Measurements from ENCODE around the gene MEOX1. TPM values are rescaled to one million over a fixed set of nuclear protein-coding genes. Genes with fewer than 3 reads are reported as not detected.

MEOX1 gene
- total RNA-seq, 1 donor from 2014 or later, result 0.47 TPM

GRCh38 chr17:43658900-43659299 lies 2.8 kb downstream of the MEOX1 start:
- intact Hi-C loops (cut with micrococcal nuclease), result no loop called here

- intact Hi-C loops (cut with micrococcal nuclease), result no loop called here
Measured at GRCh38 chr17:43655693-43656255, 5.9 kb downstream of the MEOX1 start.

- intact Hi-C loops (cut with micrococcal nuclease), result no loop called here
Measured at GRCh38 chr17:43652124-43652480, 9.6 kb downstream of the MEOX1 start.

GRCh38 chr17:43650471-43650870 lies 11.3 kb downstream of the MEOX1 start:
- intact Hi-C loops (cut with micrococcal nuclease), result no loop called here

GRCh38 chr17:43648916-43649315 lies 12.8 kb downstream of the MEOX1 start:
- intact Hi-C loops (cut with micrococcal nuclease), result no loop called here

- intact Hi-C loops (cut with micrococcal nuclease), result no loop called here
Measured at GRCh38 chr17:43645765-43646481, 15.8 kb downstream of the MEOX1 start.

- intact Hi-C loops (cut with micrococcal nuclease), result no loop called here
Measured at GRCh38 chr17:43645450-43645764, 16.3 kb downstream of the MEOX1 start.

- intact Hi-C loops (cut with micrococcal nuclease), result no loop called here
Measured at GRCh38 chr17:43644081-43644480, 17.6 kb downstream of the MEOX1 start.

GRCh38 chr17:43641416-43641815 lies 20.3 kb downstream of the MEOX1 start:
- intact Hi-C loops (cut with micrococcal nuclease), result no loop called here

GRCh38 chr17:43640491-43641252 lies 21.1 kb downstream of the MEOX1 start:
- intact Hi-C loops (cut with micrococcal nuclease), result no loop called here

- intact Hi-C loops (cut with micrococcal nuclease), result no loop called here
Measured at GRCh38 chr17:43637563-43638323, 24.0 kb downstream of the MEOX1 start.

GRCh38 chr17:43636426-43636825 lies 25.3 kb downstream of the MEOX1 start:
- intact Hi-C loops (cut with micrococcal nuclease), result no loop called here

- intact Hi-C loops (cut with micrococcal nuclease), result no loop called here
Measured at GRCh38 chr17:43634591-43635125, 27.1 kb downstream of the MEOX1 start.

GRCh38 chr17:43632221-43632620 lies 29.5 kb downstream of the MEOX1 start:
- intact Hi-C loops (cut with micrococcal nuclease), result no loop called here

GRCh38 chr17:43631429-43631828 lies 30.3 kb downstream of the MEOX1 start:
- intact Hi-C loops (cut with micrococcal nuclease), result no loop called here

GRCh38 chr17:43628089-43628650 lies 33.6 kb downstream of the MEOX1 start:
- intact Hi-C loops (cut with micrococcal nuclease), result no loop called here

GRCh38 chr17:43627653-43628052 lies 34.1 kb downstream of the MEOX1 start:
- intact Hi-C loops (cut with micrococcal nuclease), result no loop called here

- intact Hi-C loops (cut with micrococcal nuclease), result no loop called here
Measured at GRCh38 chr17:43626023-43626422, 35.7 kb downstream of the MEOX1 start.

- intact Hi-C loops (cut with micrococcal nuclease), result no loop called here
Measured at GRCh38 chr17:43625606-43626005, 36.1 kb downstream of the MEOX1 start.

GRCh38 chr17:43620581-43620980 lies 41.1 kb downstream of the MEOX1 start:
- intact Hi-C loops (cut with micrococcal nuclease), result no loop called here

GRCh38 chr17:43620147-43620546 lies 41.6 kb downstream of the MEOX1 start:
- intact Hi-C loops (cut with micrococcal nuclease), result no loop called here

Data from T-helper 1 cell treated with Interleukin-12 subunit alpha and Interleukin-12 subunit beta and Interleukin-4 antibody, amounts not matched to agents 30 ng/mL and 1 ng/mL, for 36 hours (primary cell).